ENCODE data around the gene LIMCH1.

GRCh38 chr4:41655177-41655576 is 117.2 kb downstream of the LIMCH1 start:
- TF ChIP-seq GATA2 (IDR thresholded peaks at IDR 0.05; ENCODE audit: low read depth, low read length) (no peak), GATA3 (IDR thresholded peaks at IDR 0.05; ENCODE audit: low read depth, low read length) (no peak)

Data from SH-SY5Y (cell line).